Ramos (cell line): Measurements from ENCODE around the gene EXOC6.

Experiments
- in situ Hi-C: fragments of 300-500 bp; cut with MboI; formaldehyde crosslinking; loops from one replicate; pipeline ENCODE4 v1.14.3; 2022; ENCODE audit warnings: low sequenced_read_pairs; ENCODE audit not compliant: unreplicated experiment

Gene EXOC6

GRCh38 chr10:93072713-93073538 lies 224.6 kb downstream of the EXOC6 start:
- in situ Hi-C loops, result no loop called here

- in situ Hi-C loops, result no loop called here
Observed at GRCh38 chr10:93073539-93074146, 225.3 kb downstream of the EXOC6 start, which contains the start of gene CYP26A1. Gene CYP26A1 (plus strand): TSS chr10:93073893. CDS start chr10:93073935, 42 bp downstream.

- in situ Hi-C loops, result no loop called here
Observed at GRCh38 chr10:93074147-93074596, 225.9 kb downstream of the EXOC6 start.

GRCh38 chr10:93074597-93075368 lies 226.5 kb downstream of the EXOC6 start:
- in situ Hi-C loops, result no loop called here

- in situ Hi-C loops, result no loop called here
Observed at GRCh38 chr10:93075369-93076221, 227.3 kb downstream of the EXOC6 start.

- in situ Hi-C loops, result no loop called here
Observed at GRCh38 chr10:93076871-93077270, 228.6 kb downstream of the EXOC6 start.

- in situ Hi-C loops, result no loop called here
Observed at GRCh38 chr10:93077860-93078337, 229.6 kb downstream of the EXOC6 start.

GRCh38 chr10:93079663-93080349 lies 231.5 kb downstream of the EXOC6 start:
- in situ Hi-C loops, result loop anchor here (5.0 kb wide), 1 partner anchor 272 kb away; no protein-coding TSS in a partner anchor

- in situ Hi-C loops, result loop anchor here (5.0 kb wide), 1 partner anchor 272 kb away; no protein-coding TSS in a partner anchor
Observed at GRCh38 chr10:93080350-93081046, 232.2 kb downstream of the EXOC6 start.

GRCh38 chr10:93081318-93081717 lies 233.0 kb downstream of the EXOC6 start:
- in situ Hi-C loops, result loop anchor here (5.0 kb wide), 1 partner anchor 271 kb away; no protein-coding TSS in a partner anchor

- in situ Hi-C loops, result loop anchor here (5.0 kb wide), 1 partner anchor 270 kb away; no protein-coding TSS in a partner anchor
Observed at GRCh38 chr10:93081834-93082233, 233.5 kb downstream of the EXOC6 start.

GRCh38 chr10:93083743-93084539 lies 235.6 kb downstream of the EXOC6 start:
- in situ Hi-C loops, result loop anchor here (5.0 kb wide), 1 partner anchor 268 kb away; no protein-coding TSS in a partner anchor

GRCh38 chr10:93085272-93085859 lies 237.0 kb downstream of the EXOC6 start:
- in situ Hi-C loops, result no loop called here

- in situ Hi-C loops, result no loop called here
Observed at GRCh38 chr10:93086289-93086688, 238.0 kb downstream of the EXOC6 start.

- in situ Hi-C loops, result no loop called here
Observed at GRCh38 chr10:93087846-93088245, 239.5 kb downstream of the EXOC6 start.

GRCh38 chr10:93088466-93088865 lies 240.1 kb downstream of the EXOC6 start:
- in situ Hi-C loops, result no loop called here

- in situ Hi-C loops, result no loop called here
Observed at GRCh38 chr10:93090619-93091018, 242.3 kb downstream of the EXOC6 start.
